G401.6 (cell line): ENCODE data around the gene VPS36.
"Not testable (repeated sequence)": the region's sequence is repeated elsewhere in the genome, so short reads cannot be mapped to it uniquely, and the experiment has no call there.

ENCODE experiments used
- FAIRE-seq: peaks from 2 replicates; lab custom pipeline; 2012; peaks lifted over from hg19 to GRCh38; lab: Jason Lieb, UNC

Gene VPS36

GRCh38 chr13:52450012-52450792 is at the start of gene VPS36:
Gene VPS36 (minus strand): TSS chr13:52450634. CDS start chr13:52450594, 40 bp downstream.
- FAIRE-seq: no peak

GRCh38 chr13:52497979-52498378 is 47.5 kb upstream of the VPS36 start:
- not testable (repeated sequence) for FAIRE-seq

GRCh38 chr13:52494241-52494640 is 43.8 kb upstream of the VPS36 start:
- FAIRE-seq: not testable (repeated sequence)

DNA sequence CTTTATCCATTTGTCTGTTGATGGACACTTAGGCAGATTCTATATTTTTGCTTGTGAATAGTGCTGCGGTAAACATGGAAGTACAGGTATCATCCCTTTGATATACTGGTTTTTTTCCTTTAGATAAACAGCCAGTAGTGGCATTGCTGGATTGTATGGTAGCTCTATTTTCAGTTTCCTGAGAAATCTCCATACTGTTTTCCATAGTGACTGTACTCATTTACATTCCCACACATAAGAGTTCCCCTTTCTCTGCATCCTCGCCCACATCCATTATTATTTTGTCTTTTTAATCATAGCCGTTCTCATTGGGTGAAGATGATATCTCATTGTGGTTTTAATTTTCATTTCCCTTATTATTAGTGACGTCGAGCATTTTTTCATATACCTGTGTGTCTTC is 40.6 kb upstream of the VPS36 start:
- not testable (repeated sequence) for FAIRE-seq

GRCh38 chr13:52488763-52489162 is 38.3 kb upstream of the VPS36 start:
- FAIRE-seq: not testable (repeated sequence)

GRCh38 chr13:52487078-52487477 is 36.6 kb upstream of the VPS36 start:
- FAIRE-seq: peak; percentile 93

DNA sequence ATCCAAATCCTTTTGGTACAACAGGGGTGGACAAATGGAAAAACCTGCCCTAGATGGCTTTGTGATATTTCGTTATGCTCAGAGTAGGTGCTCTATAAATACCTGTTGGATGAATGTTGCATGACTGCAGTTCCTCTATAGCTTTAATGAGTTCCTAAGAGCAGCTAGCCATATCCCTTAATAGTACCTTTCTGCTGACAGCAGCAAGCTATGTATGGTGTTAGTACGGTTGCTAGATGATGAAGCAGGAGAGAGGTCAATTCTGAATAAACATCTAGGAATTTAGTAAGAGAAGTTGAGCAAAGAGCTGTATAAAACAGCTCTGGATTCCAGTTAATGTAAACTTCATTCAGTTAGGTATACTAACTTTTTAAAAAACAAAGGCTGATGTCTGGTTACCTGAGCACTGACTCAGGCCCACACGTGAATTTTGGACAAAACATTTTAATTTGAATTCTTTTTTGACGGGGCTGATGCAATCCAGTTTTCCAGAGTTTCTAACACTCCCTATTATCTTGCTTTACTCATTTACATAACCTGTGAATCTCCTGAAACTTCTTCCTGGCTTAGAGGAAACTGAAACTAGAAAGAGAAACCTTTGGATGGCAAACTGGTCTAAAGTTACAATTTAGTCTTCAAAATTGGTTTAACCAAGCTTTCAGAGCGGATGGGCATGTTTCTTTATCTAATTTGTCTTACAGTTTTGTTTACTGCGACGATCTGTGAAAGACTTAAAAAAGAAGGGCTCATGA is 30.4 kb upstream of the VPS36 start:
- FAIRE-seq: peak; percentile 98

DNA sequence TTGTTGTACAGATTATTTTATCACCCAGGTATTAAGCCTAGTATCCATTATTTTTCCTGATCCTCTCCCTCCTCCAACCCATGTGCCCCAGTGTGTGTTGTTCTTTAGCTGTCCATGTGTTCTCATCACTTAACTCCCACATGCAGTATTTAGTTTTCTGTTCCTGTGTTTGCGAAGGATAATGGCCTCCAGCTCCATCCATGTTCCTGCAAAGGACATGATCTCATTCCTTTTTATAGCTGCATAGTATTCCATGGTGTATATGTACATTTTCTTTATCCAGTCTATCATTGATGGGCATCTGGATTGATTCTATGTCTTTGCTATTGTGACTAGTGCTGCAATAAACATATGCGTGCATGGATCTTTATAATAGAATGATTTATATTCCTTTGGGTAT is 18.1 kb upstream of the VPS36 start:
- FAIRE-seq: not testable (repeated sequence)

DNA sequence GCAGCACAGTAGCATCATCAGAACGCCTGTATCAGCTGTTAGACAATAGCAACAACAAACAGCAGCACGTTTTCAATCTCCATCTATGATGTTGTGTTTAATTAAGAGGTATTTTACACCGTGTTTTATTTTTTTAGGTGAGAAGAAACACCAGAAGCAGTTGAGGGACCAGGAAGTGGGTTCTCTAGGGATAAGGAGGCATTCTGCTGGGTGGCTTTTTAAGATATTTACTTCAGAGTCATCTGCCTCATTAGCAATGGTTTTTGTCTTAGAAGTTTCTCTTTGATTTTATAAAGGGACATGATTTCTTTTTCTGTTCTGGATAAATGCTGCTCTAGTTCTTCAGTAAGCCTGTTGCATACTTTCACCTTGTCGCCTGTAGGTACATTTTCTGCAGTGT is 13.1 kb upstream of the VPS36 start:
- no peak for FAIRE-seq

DNA sequence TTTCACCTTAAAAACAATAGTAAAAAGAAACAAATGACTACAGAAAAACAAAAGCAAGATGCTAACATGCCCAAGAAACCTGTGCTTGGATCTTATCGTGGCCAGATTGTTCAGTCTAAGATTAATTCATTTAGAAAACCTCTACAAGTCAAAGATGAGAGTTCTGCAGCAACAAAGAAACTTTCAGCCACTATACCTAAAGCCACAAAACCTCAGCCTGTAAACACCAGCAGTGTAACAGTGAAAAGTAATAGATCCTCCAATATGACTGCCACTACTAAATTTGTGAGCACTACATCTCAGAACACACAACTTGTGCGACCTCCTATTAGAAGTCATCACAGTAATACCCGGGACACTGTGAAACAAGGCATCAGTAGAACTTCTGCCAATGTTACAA is 10.8 kb upstream of the VPS36 start:
- no peak for FAIRE-seq

DNA sequence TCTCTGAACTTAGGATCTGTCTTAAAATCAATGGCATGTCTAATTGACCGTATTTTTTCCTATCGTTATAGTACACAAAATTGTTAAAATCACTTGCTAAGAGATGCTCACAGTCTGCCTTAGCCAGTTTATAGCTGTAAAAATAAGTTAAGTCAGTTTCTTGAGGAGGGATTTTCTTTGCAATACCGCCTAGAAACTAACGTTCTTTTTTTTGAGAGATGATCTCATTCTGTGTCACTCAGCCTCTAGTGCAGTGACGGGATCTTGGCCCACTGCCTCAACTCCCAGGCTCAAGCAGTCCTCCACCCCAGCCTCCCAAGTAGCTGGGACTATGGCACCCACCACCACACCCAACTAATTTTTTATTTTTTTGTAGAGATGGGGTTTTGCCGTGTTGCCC is 9.2 kb upstream of the VPS36 start:
- FAIRE-seq: no peak

DNA sequence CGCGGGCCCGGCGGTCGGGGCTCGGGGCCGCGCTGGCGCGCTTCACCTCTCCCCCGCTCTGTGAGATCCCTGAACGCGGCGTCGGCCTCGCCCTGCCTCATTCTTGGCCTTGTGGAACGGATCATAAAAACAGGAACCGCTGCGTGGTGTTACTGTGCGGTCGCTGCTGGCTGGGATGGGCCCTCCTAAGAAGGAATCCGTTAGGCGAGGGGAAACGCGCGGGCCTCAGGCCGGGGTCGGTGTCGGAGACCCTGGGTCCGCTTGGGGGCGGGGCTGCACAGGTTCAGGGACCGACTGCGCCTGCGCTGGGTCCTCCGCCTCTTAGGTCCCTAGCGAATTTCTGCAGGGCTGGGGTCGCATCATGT is 5.2 kb upstream of the VPS36 start:
- no peak for FAIRE-seq

GRCh38 chr13:52454820-52455676 is 4.6 kb upstream of the VPS36 start, which contains the start of gene CKAP2:
Gene CKAP2 (plus strand): TSS chr13:52455478. CDS start chr13:52455557, 79 bp downstream.
- peak; percentile 96 for FAIRE-seq

GRCh38 chr13:52454459-52454819 is 4.0 kb upstream of the VPS36 start:
- FAIRE-seq: no peak

GRCh38 chr13:52452470-52452869 is 2.0 kb upstream of the VPS36 start:
- no peak for FAIRE-seq

DNA sequence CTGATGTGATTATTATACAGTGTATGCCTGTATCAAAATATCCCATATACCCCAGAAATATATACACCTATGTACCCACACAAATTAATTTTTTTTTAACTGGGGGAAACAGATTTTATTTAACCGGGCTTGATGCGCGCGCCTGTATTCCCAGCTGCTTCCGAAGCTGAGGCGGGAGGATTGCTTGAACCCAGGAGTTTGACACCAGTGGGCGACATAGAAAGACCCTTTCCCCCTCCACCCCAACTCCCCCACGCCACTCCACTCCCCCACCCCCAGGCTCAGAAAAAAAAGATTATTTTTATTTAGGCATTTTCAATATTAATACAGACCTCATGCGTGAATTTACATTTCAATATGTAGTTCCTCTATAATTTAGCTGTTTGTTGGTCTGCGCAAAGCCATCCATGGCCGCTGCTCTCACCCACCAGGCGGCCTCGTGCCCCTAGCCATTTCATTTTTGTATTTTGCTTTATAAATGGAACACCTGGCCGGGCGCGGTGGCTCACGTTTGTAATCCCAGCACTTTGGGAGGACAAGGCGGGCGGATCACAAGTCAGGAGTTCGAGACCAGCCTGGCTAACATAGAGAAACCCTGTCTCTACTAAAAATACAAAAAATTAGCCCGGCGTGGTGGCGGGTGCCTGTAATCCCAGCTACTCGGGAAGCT is 836 bp upstream of the VPS36 start:
- FAIRE-seq: no peak

DNA sequence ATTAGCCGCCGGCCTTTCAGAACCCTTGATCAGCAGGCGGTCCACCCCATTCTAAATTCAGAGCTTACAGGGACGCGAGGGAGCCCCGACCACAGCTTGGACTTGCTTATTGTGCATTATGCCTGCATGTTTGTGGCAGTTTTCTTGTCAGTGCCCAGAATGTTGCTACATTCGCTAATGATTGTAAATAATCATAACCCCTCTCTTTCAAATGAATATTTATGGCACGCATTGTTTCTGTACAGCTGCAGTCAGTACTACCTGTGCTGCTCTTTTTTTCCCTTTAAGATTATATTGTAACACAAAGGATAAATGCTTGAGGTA is 321 bp upstream of the VPS36 start:
- FAIRE-seq: no peak

GRCh38 chr13:52449331-52450011 is 963 bp downstream of the VPS36 start:
- FAIRE-seq: no peak

DNA sequence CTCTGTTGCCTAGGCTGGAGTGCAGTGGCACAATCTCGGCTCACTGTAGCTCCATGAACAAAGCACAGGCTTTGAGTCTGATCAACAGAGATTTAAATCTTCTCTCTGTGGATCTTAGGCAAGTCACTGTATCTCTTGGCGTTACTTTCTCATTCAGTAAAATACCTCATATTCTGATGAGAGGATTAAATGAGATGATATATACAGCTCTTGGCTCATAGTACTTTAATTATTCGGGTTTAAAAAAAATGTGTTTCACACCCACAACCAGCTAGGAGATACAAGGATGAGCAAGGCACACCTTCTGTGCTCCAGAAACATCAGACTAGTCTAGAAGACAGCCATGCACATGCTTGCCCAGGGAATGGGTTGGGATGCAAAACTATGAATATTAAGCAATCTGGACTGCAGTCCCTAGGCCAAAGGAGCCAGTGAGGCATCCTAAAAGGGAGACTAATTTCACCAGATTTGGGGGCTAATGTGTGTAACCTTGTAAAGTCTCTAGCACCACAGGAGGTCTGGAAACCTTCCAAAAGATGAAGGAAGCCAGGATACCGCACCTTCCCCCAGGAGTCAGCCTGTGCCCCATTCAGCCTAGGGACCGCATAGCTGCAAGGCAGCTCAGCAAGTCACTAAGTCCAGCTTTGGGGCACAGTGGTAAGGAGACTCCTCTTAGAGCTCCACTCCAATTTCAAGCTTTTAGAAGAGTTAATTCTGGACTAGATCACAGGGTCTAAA is 2.5 kb downstream of the VPS36 start:
- FAIRE-seq: no peak

- FAIRE-seq: no peak
These were observed 3.1 kb downstream of the VPS36 start for GRCh38 chr13:52447354-52447753.

DNA sequence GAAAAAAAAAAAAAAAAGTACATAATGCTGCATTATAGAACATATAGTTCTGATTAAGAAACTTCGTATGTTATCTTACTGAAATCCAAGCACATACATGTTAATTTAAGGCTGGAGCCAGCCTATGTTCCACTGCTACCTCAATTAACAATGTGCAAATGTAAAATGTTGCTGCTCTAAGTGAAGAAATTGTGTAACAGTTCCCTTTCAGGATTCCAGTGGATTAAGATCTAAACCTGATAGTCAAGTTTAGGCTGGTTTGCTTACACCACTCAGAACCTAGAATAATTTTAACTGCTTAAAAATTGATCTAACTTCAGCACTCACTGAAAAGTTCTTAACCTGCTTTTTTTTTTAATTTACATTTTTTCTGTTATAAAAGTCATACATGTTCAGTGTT is 4.2 kb downstream of the VPS36 start:
- FAIRE-seq: no peak
